Activated CD8-positive, alpha-beta memory T cell treated with anti-CD3 and anti-CD28 coated beads, Interleukin-2, amount 50 U/mL, for 24 hours (primary cell): Measurements from ENCODE around the gene ZDHHC14.

Experiments
- DNase-seq: peaks from one replicate; pipeline ENCODE4 v3.0.0-alpha.2; 2020; ENCODE audit errors: extremely low read depth

ZDHHC14 gene

GRCh38 chr6:157621406-157621805, 240.4 kb downstream of the ZDHHC14 start:
- no peak for DNase-seq

GRCh38 chr6:157622427-157622826, 241.4 kb downstream of the ZDHHC14 start:
- DNase-seq, result no peak

GRCh38 chr6:157625111-157625510, 244.1 kb downstream of the ZDHHC14 start:
- DNase-seq, result no peak

GRCh38 chr6:157625764-157626163, 244.8 kb downstream of the ZDHHC14 start:
- no peak for DNase-seq

GRCh38 chr6:157627195-157627966, 246.4 kb downstream of the ZDHHC14 start:
- DNase-seq, result no peak

GRCh38 chr6:157628463-157628862, 247.5 kb downstream of the ZDHHC14 start:
- no peak for DNase-seq

GRCh38 chr6:157629220-157629619, 248.2 kb downstream of the ZDHHC14 start:
- DNase-seq, result no peak

GRCh38 chr6:157630463-157631080, 249.6 kb downstream of the ZDHHC14 start:
- DNase-seq, result no peak

GRCh38 chr6:157631412-157631811, 250.4 kb downstream of the ZDHHC14 start:
- DNase-seq, result no peak

GRCh38 chr6:157631838-157632614, 251.0 kb downstream of the ZDHHC14 start:
- DNase-seq, result no peak

GRCh38 chr6:157632821-157633220, 251.8 kb downstream of the ZDHHC14 start:
- DNase-seq, result no peak

GRCh38 chr6:157634546-157634945, 253.6 kb downstream of the ZDHHC14 start:
- no peak for DNase-seq

- DNase-seq, result no peak
Observed at GRCh38 chr6:157635388-157636244, 254.6 kb downstream of the ZDHHC14 start.

GRCh38 chr6:157637516-157637915, 256.5 kb downstream of the ZDHHC14 start:
- no peak for DNase-seq

GRCh38 chr6:157637941-157638662, 257.1 kb downstream of the ZDHHC14 start:
- no peak for DNase-seq

- DNase-seq, result no peak
Observed at GRCh38 chr6:157638779-157639178, 257.8 kb downstream of the ZDHHC14 start.

- no peak for DNase-seq
Observed at GRCh38 chr6:157640746-157641451, 259.9 kb downstream of the ZDHHC14 start.

- DNase-seq, result no peak
Observed at GRCh38 chr6:157641837-157642236, 260.8 kb downstream of the ZDHHC14 start.

GRCh38 chr6:157642736-157643135, 261.7 kb downstream of the ZDHHC14 start:
- no peak for DNase-seq

- DNase-seq, result no peak
Observed at GRCh38 chr6:157644043-157644810, 263.2 kb downstream of the ZDHHC14 start.
